TTC549 (cell line): Measurements from ENCODE around the gene RNF13.
A peak's percentile ranks its signal among the peaks of the same experiment; 100 is the strongest.
"Not testable (repeated sequence)": the region's sequence is repeated elsewhere in the genome, so short reads cannot be mapped to it uniquely, and the experiment has no call there.

Source experiments
- FAIRE-seq: peaks from 2 replicates; lab custom pipeline; 2012; peaks lifted over from hg19 to GRCh38; lab: Jason Lieb, UNC

Gene RNF13

GRCh38 chr3:149958171-149958796 lies 145.3 kb downstream of the RNF13 start:
- FAIRE-seq = no peak

- FAIRE-seq = no peak
These were observed 146.4 kb downstream of the RNF13 start for GRCh38 chr3:149959443-149959842.

- no peak for FAIRE-seq
These were observed 150.5 kb downstream of the RNF13 start for GRCh38 chr3:149963485-149963884.

DNA sequence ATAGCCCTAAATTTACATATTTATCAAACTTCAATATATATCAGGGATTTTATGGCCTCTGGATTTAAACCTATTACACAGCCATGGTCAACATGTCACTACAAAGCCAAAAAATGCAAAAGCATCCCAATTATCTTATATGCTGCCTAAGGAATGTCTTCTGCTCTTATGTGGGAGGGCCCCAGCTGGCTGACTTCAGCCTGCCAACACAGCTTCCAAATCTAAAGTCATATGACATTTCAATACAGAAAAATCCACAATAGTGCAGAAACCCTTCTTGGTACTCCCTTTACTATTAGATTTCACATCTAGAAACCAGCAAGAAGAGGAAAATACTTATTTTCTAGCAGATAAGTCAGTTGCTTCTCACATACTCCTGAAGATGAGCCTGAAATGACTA lies 151.3 kb downstream of the RNF13 start:
- no peak for FAIRE-seq

DNA sequence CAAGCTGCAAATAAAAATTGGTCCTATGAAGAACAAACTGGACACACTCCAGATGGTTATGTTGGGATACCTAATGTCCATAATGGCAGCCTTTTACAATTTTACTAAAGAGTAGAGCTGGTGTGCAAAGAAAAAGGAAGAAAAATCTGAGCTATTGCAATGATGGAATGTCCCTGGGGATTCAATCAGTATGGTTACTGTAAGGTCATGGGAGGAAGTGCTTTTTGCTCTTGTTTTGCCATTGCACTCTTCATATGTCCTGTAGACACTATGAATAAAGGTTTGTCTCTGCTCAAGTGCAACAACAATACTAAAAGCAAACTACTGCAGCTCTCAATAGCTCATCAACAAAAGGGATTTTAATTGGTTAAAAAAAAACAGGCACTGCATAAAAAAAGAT lies 152.3 kb downstream of the RNF13 start:
- no peak for FAIRE-seq

DNA sequence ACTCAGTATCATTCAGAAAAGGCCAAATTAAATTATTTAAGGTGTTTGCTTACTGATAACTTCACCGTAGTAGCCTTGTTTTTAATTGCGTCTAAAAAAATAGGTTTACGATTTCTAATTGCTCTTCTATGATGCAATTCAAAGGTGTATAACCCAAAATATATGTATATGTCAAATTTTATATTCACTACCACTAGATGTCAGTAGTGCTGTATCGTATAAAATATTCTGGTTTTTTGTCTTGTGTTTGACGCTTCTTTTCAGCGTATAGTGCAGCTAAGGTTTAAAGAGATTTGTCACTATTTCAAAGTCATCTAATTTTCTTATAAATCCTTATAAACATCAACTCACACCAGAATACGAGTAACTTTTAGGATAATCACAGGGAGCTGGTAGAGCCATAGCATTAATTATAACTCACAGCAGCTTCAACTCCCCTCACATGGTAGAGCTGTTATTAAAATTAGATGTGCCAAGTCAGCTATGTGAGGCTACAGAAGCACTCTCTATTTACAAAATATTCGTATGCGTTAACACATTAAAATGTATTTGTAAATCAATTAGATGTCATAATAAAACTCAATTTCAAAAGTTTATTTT lies 154.2 kb downstream of the RNF13 start:
- peak; percentile 90 for FAIRE-seq

DNA sequence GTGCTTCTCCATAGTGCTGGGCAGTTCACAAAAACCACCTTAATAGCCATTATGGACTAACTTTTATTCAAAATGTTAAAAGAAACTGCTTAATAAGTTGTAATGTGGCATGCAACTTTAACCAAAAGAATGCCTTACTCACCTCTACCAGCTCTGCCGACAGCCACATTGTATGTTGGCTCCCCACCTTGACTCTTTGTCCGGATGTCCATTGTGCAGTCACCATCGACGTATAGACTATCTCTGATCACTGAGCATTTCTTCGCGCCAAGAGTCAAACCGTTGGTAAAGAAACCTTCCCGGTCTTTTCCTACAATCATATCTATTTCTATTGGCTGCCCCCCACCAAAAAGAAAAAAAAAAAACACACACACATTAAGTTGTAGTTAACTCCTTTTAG lies 155.2 kb downstream of the RNF13 start:
- no peak for FAIRE-seq

- peak; percentile 48 for FAIRE-seq
These were observed 156.3 kb downstream of the RNF13 start for GRCh38 chr3:149969110-149969939.

GRCh38 chr3:149969940-149970715 lies 157.1 kb downstream of the RNF13 start:
- peak; percentile 15 for FAIRE-seq

GRCh38 chr3:149970716-149971402 lies 157.8 kb downstream of the RNF13 start, which contains the start of gene PFN2:
Gene PFN2, minus strand, starts transcription at chr3:149970895. Its CDS starts 39 bp downstream, at chr3:149970856.
- no peak for FAIRE-seq

- FAIRE-seq = no peak
These were observed 158.5 kb downstream of the RNF13 start for GRCh38 chr3:149971403-149972075.

- no peak for FAIRE-seq
These were observed 162.9 kb downstream of the RNF13 start for GRCh38 chr3:149975919-149976318.

GRCh38 chr3:149977386-149977785 lies 164.4 kb downstream of the RNF13 start:
- no peak for FAIRE-seq

DNA sequence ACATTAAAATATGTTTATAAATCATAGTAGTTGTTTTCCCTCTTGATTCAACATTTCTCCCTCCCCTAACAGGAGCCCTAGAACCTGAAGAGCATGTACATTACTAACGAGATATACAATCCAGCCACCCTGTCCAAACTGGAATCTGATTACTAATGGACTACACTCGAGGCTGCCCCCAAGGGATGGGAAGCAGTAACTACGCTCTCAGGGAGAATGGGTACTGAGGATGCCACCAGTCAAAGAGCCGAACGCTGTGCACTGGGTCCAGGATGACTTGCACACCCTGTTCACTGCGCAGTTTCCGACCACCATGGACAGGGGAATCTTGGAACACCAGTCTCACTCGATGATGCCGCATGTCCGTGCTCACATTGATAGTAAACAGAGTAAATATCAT lies 169.0 kb downstream of the RNF13 start:
- FAIRE-seq = peak; percentile 95

- FAIRE-seq = not testable (repeated sequence)
These were observed 170.0 kb downstream of the RNF13 start for GRCh38 chr3:149983053-149983452.

- FAIRE-seq = no peak
These were observed 170.6 kb downstream of the RNF13 start for GRCh38 chr3:149983628-149984027.

GRCh38 chr3:149989307-149989706 lies 176.3 kb downstream of the RNF13 start:
- no peak for FAIRE-seq

DNA sequence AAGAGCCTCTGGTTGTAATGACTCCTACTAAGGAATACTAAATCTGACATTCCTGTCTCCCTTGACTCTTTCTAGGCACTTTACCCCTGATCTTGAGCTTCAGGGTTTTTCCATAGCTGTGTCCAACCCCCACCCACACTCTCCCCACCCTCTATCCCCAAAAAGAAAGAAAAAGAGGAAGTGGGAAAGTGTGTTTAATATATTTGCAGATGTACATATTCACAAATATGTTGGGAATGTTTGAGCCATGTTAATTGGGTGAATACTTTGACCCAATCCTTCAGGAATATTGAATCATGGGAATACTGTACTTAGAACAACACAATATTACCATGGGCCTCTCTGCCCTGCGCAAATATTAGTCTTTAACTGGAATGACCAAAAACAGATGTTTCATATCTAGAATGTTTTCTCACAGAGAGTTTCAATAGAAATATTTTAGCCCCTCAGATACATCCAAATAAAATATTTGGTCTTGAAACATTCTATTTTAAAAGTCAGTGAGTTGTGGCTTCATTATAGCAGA lies 177.5 kb downstream of the RNF13 start:
- FAIRE-seq = no peak

GRCh38 chr3:149992416-149993058 lies 179.5 kb downstream of the RNF13 start:
- no peak for FAIRE-seq

- no peak for FAIRE-seq
These were observed 185.9 kb downstream of the RNF13 start for GRCh38 chr3:149998946-149999345.

DNA sequence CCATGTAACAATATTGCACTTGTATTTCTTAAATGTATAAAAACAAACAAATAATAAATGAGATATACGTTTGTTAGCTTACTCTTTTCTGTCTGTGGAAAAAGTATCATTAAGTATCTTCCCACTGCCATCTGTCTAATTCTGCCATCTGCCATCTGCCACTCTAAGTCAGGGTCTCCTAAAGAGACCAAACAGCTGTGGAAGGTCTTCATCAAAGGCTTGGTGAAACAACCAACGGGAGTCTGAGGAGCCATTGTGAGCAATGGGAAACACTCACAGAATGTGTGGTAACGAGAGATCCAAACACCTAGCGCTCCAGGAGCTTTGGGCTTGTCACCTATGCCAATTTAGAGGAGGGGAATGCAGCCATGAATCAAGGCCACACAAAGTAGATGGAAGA lies 186.4 kb downstream of the RNF13 start:
- FAIRE-seq = no peak
